ENCODE measurements around the gene NKD2. TPM values are rescaled to one million over a fixed set of nuclear protein-coding genes. Genes with fewer than 3 reads are reported as not detected.

NKD2 gene
- total and polyA plus RNA-seq, 8 donors: 1.8 to 13.6 (median 7.9) TPM; not detected in 2

DNA sequence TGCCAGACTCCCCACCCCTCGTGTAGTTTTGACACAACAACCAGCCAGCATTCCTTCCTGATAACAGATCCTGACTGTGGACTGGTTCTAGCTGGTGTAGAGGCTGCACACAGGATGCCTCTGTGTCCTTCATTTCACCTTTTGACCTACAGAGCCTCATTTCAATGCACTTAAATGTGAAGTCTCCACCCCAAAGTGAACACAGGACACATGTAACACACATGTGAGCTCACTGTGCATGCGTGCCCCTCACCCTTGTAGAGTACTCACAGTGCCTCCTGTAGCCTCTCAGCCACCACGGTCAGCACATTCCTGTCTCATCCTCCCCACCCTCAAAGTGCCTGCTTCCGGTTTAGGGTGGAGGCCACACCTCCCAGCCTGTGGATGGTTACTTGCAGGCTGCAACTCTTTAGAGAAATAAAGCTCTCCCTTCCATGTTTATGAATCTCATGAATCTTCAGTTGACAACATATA is 11.6 kb upstream of the NKD2 start:
- peak in 1 of 2 donors; percentile 77 for DNase-seq

DNA sequence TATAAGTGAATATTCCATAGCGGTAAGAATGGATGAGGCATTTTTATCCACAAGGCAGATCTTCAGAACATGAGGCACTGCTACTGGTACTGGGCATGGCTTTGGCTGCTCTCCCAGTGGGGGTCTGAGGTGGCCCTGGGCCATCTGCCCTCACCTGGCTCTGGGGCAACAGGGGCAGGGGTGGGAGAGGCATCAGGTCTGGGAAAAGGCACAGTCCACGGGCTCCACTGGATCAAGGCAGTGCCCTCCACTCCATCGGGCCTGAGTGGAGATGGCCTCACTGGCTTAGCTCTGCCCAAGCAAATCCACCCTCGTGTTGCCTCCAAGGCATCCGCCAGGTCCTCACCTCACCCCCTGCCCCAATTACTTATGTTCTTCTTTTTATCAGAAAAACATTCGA is 10.9 kb upstream of the NKD2 start:
- no peaks in the 10 kb centered on the region for H3K9me3 ChIP-seq
- TF ChIP-seq POLR2A (IDR thresholded peaks at IDR 0.05): no peak
- TF ChIP-seq POLR2AphosphoS5 (IDR thresholded peaks at IDR 0.05): no peak
- TF ChIP-seq, protein P1, sequence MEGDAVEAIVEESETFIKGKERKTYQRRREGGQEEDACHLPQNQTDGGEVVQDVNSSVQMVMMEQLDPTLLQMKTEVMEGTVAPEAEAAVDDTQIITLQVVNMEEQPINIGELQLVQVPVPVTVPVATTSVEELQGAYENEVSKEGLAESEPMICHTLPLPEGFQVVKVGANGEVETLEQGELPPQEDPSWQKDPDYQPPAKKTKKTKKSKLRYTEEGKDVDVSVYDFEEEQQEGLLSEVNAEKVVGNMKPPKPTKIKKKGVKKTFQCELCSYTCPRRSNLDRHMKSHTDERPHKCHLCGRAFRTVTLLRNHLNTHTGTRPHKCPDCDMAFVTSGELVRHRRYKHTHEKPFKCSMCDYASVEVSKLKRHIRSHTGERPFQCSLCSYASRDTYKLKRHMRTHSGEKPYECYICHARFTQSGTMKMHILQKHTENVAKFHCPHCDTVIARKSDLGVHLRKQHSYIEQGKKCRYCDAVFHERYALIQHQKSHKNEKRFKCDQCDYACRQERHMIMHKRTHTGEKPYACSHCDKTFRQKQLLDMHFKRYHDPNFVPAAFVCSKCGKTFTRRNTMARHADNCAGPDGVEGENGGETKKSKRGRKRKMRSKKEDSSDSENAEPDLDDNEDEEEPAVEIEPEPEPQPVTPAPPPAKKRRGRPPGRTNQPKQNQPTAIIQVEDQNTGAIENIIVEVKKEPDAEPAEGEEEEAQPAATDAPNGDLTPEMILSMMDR (IDR thresholded peaks at IDR 0.05): no peak
- no peak for TF ChIP-seq EP300 (IDR thresholded peaks at IDR 0.05)
- intact Hi-C loops (cut with DNase I; ENCODE audit: low total_unique reads): no loop called here
- H3K27ac ChIP-seq: peak overlapping the region in 2 of 5 donors; percentile 31 to 62
- H3K4me3 ChIP-seq: no peak overlapping the region
- peaks cover 0 to 18% (median 0%) of the 10 kb centered on the region in 3 donors for H3K27me3 ChIP-seq
- no peaks in the 10 kb centered on the region for H3K36me3 ChIP-seq
- peaks cover 0 to 23% (median 11%) of the 10 kb centered on the region in 4 donors for H3K4me1 ChIP-seq
- DNase-seq: peak in 1 of 2 donors; percentile 2
- 86 to 91% (median 91%) methylated on average over 6 of the region's 6 CpGs for WGBS, 5 donors

More for the DNA sequence above, 11.6 kb upstream of the NKD2 start:
- 30 to 35% (median 32%) methylated on average over 4 of the region's 4 CpGs for WGBS, 5 donors
- H3K4me3 ChIP-seq: no peak overlapping the region
- intact Hi-C loops (cut with DNase I; ENCODE audit: low total_unique reads): no loop called here
- peaks cover 0 to 25% (median 0%) of the 10 kb centered on the region in 3 donors for H3K27me3 ChIP-seq
- peak overlapping the region in 1 of 5 donors; percentile 43 for H3K27ac ChIP-seq
- no peaks in the 10 kb centered on the region for H3K9me3 ChIP-seq
- no peaks in the 10 kb centered on the region for H3K36me3 ChIP-seq
- peaks cover 0 to 23% (median 11%) of the 10 kb centered on the region in 4 donors for H3K4me1 ChIP-seq
- TF ChIP-seq, protein P1 (IDR thresholded peaks at IDR 0.05): no peak
- TF ChIP-seq POLR2AphosphoS5 (IDR thresholded peaks at IDR 0.05): no peak
- TF ChIP-seq EP300 (IDR thresholded peaks at IDR 0.05): no peak
- TF ChIP-seq POLR2A (IDR thresholded peaks at IDR 0.05): no peak

DNA sequence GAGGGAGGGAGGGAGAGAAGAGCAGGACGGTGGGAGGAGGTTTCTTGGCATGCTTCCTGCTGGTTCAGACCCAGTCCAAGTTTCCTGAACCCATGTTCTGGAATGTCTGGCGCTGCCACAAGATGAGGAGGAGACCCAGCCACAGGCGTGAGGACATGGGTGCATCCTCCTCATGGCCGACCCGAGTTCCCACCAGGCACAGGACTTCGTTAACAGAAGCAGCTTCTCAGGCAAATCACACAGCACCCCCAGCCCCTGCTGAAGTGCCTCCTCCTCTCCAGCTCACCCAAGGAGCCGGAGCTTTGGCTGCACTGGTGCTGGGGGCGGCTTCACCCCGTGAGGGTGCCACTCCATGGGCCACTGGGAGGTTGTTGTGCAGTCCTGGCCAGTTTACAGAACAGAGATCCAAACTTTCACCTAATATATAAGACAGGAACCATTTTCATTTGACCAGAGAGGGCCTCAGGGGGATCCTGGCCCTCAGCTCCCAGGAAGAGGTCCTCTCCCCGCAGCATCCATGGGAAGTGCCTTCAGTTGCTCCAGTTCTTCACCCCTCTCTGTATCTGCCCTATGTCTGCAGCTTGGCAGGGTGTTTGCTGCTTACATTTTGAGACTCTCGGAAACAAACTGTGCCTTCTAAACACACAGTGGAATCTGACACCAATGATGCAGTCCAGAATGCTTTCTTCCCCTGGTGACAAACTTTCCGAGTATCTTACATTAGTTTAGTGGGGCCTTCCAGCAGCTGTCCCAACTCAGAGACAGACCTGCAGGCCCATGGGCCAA is 10.2 kb upstream of the NKD2 start:
- 75 to 80% (median 78%) methylated on average over 9 to 12 of the region's 12 CpGs for WGBS, 5 donors
- H3K27me3 ChIP-seq: peaks cover 0 to 17% (median 0%) of the 10 kb centered on the region in 3 donors
- TF ChIP-seq EP300 (IDR thresholded peaks at IDR 0.05) (no peak), POLR2AphosphoS5 (IDR thresholded peaks at IDR 0.05) (peak in 1 of 3 donors; percentile 32)
- H3K4me1 ChIP-seq: peaks cover 3 to 28% (median 8%) of the 10 kb centered on the region in 4 donors
- H3K4me3 ChIP-seq: no peak overlapping the region
- intact Hi-C loops (cut with DNase I; ENCODE audit: low total_unique reads): no loop called here
- H3K27ac ChIP-seq: peak overlapping the region; percentile 19 to 62 (median 40)
- H3K9me3 ChIP-seq: no peaks in the 10 kb centered on the region
- no peaks in the 10 kb centered on the region for H3K36me3 ChIP-seq
- DNase-seq: peak; percentile 13 to 55

DNA sequence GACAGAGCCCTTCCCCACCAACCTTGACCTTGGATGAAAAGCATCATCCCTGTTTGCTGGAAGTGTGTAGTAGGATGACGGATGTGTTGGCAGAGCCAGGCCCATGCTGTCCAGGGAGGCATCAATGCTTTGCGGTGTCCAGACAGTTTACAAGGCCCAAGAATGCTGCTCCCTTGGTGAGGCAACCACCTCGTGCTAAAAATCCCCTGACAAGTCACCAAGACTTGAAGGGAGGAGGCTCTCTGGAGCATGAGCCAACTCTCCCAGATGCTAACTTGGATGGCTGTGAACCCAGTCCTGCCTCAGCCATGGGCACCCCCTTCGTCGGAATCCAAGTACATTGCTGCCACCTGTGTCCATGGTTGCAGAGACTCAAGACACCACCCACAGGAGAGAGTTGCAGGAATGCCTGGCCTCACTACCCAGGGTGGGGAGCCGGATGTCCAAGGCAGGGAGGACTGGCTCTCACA is 9.5 kb upstream of the NKD2 start:
- Histone ChIP-seq H3K9me3 (no peaks in the 10 kb centered on the region), H3K27me3 (peaks cover 0 to 18% (median 0%) of the 10 kb centered on the region in 3 donors), H3K4me1 (peaks cover 7 to 35% (median 8%) of the 10 kb centered on the region in 4 donors), H3K4me3 (no peak overlapping the region), H3K36me3 (no peaks in the 10 kb centered on the region), H3K27ac (peak overlapping the region in 3 of 5 donors; percentile 19 to 62 (median 56))
- no peak for TF ChIP-seq EP300 (IDR thresholded peaks at IDR 0.05)
- TF ChIP-seq, protein P1 (IDR thresholded peaks at IDR 0.05): no peak
- peak in 1 of 3 donors; percentile 6 for TF ChIP-seq POLR2AphosphoS5 (IDR thresholded peaks at IDR 0.05)
- no peak for TF ChIP-seq POLR2A (IDR thresholded peaks at IDR 0.05)
- intact Hi-C loops (cut with DNase I; ENCODE audit: low total_unique reads): no loop called here
- 61 to 79% (median 69%) methylated on average over 4 to 6 of the region's 6 CpGs for WGBS, 5 donors
- DNase-seq: peak in 1 of 2 donors; percentile 27
